NCI-H2196 (cell line): ENCODE data around the gene ANKMY1.

Experiments
- DNase-seq: peaks from one replicate; lab custom pipeline; 2025; ENCODE audit not compliant: unreplicated experiment; lab: John Stamatoyannopoulos, UW

The ANKMY1 gene, protein sequence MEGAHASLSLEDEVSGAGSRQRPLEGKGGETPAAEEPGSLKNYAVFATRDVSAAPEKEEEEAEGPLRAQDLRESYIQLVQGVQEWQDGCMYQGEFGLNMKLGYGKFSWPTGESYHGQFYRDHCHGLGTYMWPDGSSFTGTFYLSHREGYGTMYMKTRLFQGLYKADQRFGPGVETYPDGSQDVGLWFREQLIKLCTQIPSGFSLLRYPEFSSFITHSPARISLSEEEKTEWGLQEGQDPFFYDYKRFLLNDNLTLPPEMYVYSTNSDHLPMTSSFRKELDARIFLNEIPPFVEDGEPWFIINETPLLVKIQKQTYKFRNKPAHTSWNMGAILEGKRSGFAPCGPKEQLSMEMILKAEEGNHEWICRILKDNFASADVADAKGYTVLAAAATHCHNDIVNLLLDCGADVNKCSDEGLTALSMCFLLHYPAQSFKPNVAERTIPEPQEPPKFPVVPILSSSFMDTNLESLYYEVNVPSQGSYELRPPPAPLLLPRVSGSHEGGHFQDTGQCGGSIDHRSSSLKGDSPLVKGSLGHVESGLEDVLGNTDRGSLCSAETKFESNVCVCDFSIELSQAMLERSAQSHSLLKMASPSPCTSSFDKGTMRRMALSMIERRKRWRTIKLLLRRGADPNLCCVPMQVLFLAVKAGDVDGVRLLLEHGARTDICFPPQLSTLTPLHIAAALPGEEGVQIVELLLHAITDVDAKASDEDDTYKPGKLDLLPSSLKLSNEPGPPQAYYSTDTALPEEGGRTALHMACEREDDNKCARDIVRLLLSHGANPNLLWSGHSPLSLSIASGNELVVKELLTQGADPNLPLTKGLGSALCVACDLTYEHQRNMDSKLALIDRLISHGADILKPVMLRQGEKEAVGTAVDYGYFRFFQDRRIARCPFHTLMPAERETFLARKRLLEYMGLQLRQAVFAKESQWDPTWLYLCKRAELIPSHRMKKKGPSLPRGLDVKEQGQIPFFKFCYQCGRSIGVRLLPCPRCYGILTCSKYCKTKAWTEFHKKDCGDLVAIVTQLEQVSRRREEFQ

GRCh38 chr2:240557808-240558207, at the start of gene ANKMY1:
Gene ANKMY1, minus strand, starts transcription at chr2:240557988. Its CDS starts 653 bp downstream, at chr2:240557335.
- no peak for DNase-seq

GRCh38 chr2:240605867-240606743, 48.3 kb upstream of the ANKMY1 start:
- no peak for DNase-seq

DNA sequence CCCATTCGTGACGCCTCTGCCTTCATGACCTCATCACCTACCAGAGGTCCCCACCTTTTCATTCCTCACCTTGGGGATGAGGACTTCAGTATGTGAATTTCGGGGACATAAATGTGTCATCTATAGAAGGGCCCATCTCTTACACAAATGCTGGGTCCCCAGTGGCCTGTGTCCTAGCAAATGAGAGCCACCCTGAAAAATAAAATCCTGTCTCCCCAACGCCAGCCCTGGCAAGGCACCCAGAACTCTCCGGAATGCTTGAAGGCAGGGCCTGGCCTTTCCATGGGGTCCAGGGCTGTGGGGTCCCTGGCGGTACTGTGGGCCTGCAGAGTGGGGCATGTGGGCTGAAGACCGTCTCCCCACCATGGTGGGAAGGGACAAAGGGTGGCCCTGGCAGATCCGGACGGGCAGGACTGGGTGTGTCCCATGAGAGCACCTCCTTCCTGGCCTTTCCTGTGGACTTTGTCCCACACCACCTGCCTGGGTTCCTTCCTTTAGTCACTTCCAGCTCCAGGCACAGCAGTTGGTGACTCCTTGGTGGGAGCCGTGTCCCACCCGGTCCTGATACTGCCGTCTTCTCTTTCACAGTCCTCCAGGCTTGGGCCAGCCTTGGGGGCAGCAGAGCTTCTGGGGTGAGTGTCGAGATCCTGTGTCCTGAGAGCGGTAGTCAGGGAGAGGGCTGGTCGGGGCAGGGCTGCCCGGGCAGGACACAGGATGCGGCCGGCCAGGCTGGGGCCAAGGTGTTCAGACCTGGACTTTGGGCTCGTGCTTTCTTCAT, 47.3 kb upstream of the ANKMY1 start:
- no peak for DNase-seq

DNA sequence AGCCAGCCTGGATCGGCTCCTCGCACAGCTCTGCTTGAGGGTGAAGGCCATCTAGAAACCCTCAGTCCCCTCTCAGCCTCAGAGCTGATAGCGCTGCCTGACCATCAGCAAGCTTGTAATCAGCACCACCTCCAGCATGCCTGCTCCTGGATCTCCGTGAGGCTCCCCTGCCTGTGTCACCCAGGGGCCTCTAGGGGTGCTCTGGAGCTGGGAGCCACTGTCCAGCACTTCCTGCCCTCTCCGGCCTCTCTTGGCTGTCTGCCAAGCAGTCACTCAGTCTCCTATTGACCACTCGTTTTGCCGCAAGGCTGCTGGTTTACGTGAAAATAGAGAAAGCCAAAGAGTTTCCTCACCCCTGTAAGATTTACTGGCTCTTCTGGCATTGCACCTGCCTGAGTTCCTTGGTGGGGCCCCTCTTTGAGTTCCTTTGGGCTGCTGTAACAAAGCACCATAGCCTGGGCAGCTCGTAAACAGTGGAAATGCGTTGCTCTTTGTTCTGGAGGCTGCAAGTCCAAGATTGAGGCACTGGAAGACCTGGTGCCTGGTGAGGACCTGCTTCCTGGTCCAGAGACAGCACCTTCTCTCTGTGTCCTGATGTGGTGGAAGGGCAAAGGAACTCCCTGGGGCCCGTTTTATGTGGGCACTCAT, 46.6 kb upstream of the ANKMY1 start:
- peak; percentile 94 for DNase-seq

- DNase-seq = no peak
These were observed 46.1 kb upstream of the ANKMY1 start for GRCh38 chr2:240603846-240604245.

GRCh38 chr2:240603081-240603835, 45.5 kb upstream of the ANKMY1 start:
- DNase-seq = no peak

- no peak for DNase-seq
These were observed 44.7 kb upstream of the ANKMY1 start for GRCh38 chr2:240602266-240603050.

- DNase-seq = no peak
These were observed 44.0 kb upstream of the ANKMY1 start for GRCh38 chr2:240601831-240602160.

- DNase-seq = no peak
These were observed 43.5 kb upstream of the ANKMY1 start for GRCh38 chr2:240601061-240601830.

DNA sequence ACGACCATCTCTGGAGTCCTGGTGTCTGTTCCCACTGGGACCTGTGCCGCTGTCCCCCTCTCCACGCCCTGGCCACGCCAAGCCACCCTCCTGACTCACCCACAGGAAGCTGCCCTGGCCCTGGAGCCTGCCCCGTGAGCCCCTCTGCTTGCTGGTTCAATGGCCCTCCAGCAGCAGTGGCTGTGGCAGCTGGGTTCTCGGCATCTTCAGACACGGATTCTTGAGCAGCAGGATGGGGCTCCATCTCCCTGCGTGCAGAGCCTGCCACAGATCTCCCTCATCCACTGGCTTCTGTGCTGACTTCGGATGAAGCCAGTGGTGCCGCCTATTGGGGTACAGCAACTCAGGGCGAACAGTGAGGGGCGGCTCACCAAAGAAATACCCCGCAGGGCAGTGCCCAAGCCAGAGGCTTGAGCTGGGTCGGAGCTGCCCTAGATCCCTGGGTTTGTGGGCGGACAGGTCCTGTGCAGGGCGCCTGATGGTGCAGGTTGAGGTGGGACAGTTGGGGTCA, 42.7 kb upstream of the ANKMY1 start:
- no peak for DNase-seq

DNA sequence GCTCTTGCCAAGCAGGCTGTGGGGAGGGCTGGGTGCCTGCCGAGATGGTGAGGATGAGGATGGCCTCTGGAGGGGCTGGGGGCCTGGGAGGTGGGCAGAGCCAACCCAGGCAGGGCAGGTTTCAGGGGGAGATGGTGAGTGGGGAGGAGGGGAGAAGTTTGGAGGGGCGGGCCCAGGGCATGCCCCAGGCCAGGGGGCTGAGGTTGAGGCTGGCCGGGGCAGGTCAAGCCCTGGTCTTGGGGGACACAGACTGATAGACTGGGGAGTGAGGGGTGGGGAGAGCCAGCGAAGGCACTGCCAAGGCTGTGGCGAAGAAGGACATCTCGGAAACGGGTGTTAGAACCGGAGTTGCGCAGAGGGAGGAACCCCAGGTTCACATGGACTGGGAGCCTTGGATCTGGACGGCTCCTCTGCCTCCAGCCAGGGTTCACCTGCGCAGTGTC, 41.4 kb upstream of the ANKMY1 start:
- no peak for DNase-seq

DNA sequence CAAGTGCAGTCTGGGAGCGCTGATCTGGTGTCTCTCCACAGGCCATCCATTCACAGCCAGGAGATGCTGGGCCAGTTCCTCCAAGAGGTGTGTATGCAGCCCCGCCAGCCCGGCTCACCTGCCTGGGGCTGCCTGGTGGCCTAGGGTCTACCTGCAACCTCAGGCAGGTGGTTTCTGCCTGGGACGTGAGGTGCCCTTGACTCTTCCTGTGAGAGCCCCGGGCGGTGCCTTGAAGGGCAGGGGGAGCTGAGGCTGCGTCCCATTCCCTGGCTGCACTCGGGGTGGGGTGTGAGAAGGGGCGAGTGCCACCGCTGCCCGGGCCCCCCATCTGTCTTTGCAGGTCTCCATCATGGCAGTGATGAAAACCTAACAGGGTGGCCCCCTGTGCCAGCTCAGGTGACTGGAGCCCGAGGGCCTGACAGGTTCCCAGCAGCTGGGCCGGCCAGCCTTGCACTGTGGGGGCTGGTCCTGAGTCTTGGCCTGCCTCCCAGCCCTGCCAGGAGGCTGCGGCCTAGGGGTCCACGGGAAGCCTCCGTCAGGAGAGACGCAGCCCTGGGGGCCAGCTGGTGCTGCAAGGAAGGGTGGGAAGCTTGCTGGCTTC, 40.6 kb upstream of the ANKMY1 start:
- DNase-seq = no peak

DNA sequence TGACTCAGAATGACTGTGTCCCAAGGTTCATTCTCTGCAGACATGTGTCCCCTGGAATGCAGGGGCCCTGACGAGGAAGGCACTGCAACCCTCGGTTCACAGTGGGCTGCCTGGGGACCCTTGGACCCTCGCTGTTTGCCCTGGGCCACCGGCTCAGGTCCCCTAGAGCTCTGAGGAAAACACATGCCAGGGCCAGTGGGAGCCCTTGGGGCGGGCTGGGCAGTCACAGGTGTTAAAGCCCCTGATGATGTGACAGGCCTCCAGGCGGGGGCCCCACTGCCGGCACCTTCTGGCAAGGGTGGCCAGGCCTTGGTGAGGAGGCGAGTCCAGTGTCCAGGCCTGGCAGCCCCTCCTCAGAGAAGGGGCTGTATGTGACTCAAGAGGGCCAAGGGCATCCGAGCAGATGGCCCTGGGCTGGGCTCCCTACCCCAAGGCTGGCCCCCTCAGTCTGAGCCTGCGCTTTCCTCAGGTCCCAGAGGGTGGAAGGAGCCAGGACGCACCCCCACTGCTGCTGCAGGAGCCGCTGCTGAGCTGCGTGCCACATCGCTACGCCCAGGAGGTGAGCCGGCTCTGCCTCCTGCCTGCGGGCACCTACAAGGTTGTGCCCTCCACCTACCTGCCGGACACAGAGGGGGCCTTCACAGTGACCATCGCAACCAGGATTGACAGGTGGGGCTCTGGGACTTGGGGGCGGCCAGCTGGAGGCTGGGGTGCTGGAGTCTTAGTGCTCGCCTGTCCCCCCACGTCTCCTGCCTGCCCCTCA, 39.8 kb upstream of the ANKMY1 start:
- DNase-seq = no peak

DNA sequence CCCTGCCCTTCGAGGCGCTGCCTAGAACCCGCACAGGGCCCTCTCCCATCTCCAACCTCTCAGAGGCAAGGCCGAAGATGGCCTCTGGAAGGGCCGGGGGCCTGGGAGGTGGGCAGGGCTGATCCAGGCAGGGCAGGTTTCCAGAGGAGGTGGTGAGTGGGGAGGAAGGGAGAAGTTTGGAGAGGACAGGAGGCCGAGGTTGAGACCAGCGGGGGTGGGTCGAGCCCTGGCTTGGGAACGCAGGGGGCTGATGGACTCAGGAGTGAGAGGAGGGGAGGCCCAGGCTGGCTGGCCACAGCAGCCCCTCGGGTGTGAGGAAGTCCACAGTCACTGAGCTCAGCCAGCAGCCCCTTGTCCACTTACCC, 39.2 kb upstream of the ANKMY1 start:
- DNase-seq = no peak

- DNase-seq = peak; percentile 7
These were observed 38.7 kb upstream of the ANKMY1 start for GRCh38 chr2:240596491-240596931.

DNA sequence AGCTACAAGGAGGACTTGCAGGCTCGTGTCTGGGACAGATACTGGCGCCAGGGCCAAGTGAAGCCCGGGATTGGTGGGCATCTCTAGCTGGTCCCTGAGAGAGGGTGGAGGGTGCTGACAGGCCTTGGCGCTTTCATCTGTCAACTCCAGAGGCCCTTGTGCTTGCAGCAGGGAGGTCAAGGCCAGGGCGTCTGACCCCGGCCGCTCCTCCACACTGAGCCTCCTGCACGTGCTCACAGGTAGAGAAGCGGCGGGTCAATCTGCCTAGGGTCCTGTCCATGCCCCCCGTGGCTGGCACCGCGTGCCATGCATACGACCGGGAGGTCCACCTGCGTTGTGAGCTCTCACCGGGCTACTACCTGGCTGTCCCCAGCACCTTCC, 38.3 kb upstream of the ANKMY1 start:
- DNase-seq = no peak
